ENCODE results near the gene MARCO. TPM values are rescaled to one million over a fixed set of nuclear protein-coding genes. Genes with fewer than 3 reads are reported as not detected.

MARCO gene
- total RNA-seq, 1 donor: not detected

- no peak for TF ChIP-seq CTCF (IDR thresholded peaks at IDR 0.05; ENCODE audit: insufficient read depth, low read length)
- no peak for DNase-seq (ENCODE audit: low read depth)
- no peak overlapping the region for H3K4me3 ChIP-seq (ENCODE audit: low read depth, low read length)
Observed at GRCh38 chr2:118980022-118980421, 38.0 kb downstream of the MARCO start.

GRCh38 chr2:118980573-118980972, 38.6 kb downstream of the MARCO start:
- DNase-seq (ENCODE audit: low read depth): no peak
- no peak for TF ChIP-seq CTCF (IDR thresholded peaks at IDR 0.05; ENCODE audit: insufficient read depth, low read length)
- H3K4me3 ChIP-seq (ENCODE audit: low read depth, low read length): no peak overlapping the region

- no peak overlapping the region for H3K4me3 ChIP-seq (ENCODE audit: low read depth, low read length)
- no peak for DNase-seq (ENCODE audit: low read depth)
- no peak for TF ChIP-seq CTCF (IDR thresholded peaks at IDR 0.05; ENCODE audit: insufficient read depth, low read length)
Observed at GRCh38 chr2:118981632-118982031, 39.6 kb downstream of the MARCO start.

GRCh38 chr2:118982039-118982438, 40.0 kb downstream of the MARCO start:
- DNase-seq (ENCODE audit: low read depth): no peak
- no peak overlapping the region for H3K4me3 ChIP-seq (ENCODE audit: low read depth, low read length)
- no peak for TF ChIP-seq CTCF (IDR thresholded peaks at IDR 0.05; ENCODE audit: insufficient read depth, low read length)

GRCh38 chr2:118983133-118983532, 41.1 kb downstream of the MARCO start:
- DNase-seq (ENCODE audit: low read depth): no peak
- no peak for TF ChIP-seq CTCF (IDR thresholded peaks at IDR 0.05; ENCODE audit: insufficient read depth, low read length)
- no peak overlapping the region for H3K4me3 ChIP-seq (ENCODE audit: low read depth, low read length)

- TF ChIP-seq CTCF (IDR thresholded peaks at IDR 0.05; ENCODE audit: insufficient read depth, low read length): no peak
- no peak overlapping the region for H3K4me3 ChIP-seq (ENCODE audit: low read depth, low read length)
- DNase-seq (ENCODE audit: low read depth): no peak
Observed at GRCh38 chr2:118983915-118984314, 41.9 kb downstream of the MARCO start.

GRCh38 chr2:118986738-118987137, 44.7 kb downstream of the MARCO start:
- no peak for TF ChIP-seq CTCF (IDR thresholded peaks at IDR 0.05; ENCODE audit: insufficient read depth, low read length)
- H3K4me3 ChIP-seq (ENCODE audit: low read depth, low read length): no peak overlapping the region
- no peak for DNase-seq (ENCODE audit: low read depth)

Measured in fibroblast of the aortic adventitia (primary cell).